Measurements from ENCODE around the gene NOX3.

NOX3 gene

GRCh38 chr6:155349956-155350355, 105.7 kb downstream of the NOX3 start:
- ATAC-seq (ENCODE audit: insufficient read depth, low read depth) = no peak
- Histone ChIP-seq H2AFZ (ENCODE audit: low read depth, low read length) (no peak overlapping the region), H3K27ac (ENCODE audit: low read length) (no peak overlapping the region), H3K4me3 (ENCODE audit: low read depth in 1 of 2, low read length in 2 of 2) (no peak overlapping the region), H3K9me3 (ENCODE audit: insufficient read depth, low read length, severe bottlenecking) (peaks cover 17% of the 10 kb centered on the region), H3K4me2 (ENCODE audit: insufficient read depth, low read length) (no peak overlapping the region), H3K36me3 (ENCODE audit: insufficient read depth, low read length) (no peaks in the 10 kb centered on the region), H3K27me3 (ENCODE audit: insufficient read depth, low read length, poor library complexity) (no peaks in the 10 kb centered on the region), H3K4me1 (ENCODE audit: insufficient read depth, low read length) (no peaks in the 10 kb centered on the region), H3K79me2 (ENCODE audit: insufficient read depth, low read length) (no peaks in the 10 kb centered on the region), H4K20me1 (ENCODE audit: insufficient read depth, low read length) (no peaks in the 10 kb centered on the region), H3K9ac (ENCODE audit: low read depth, low read length) (no peak overlapping the region)
- DNase-seq = no peak
- TF ChIP-seq EZH2 (IDR thresholded peaks at IDR 0.05; ENCODE audit: borderline replicate concordance, low read depth, low read length, severe bottlenecking) (no peak), CTCF (IDR thresholded peaks at IDR 0.05; ENCODE audit: borderline replicate concordance, extremely low read depth, low read length, poor library complexity, severe bottlenecking) (no peak)

GRCh38 chr6:155349129-155349528, 106.5 kb downstream of the NOX3 start:
- Histone ChIP-seq H2AFZ (ENCODE audit: low read depth, low read length) (no peak overlapping the region), H3K27me3 (ENCODE audit: insufficient read depth, low read length, poor library complexity) (no peaks in the 10 kb centered on the region), H3K4me3 (ENCODE audit: low read depth in 1 of 2, low read length in 2 of 2) (no peak overlapping the region), H3K9me3 (ENCODE audit: insufficient read depth, low read length, severe bottlenecking) (peaks cover 14% of the 10 kb centered on the region), H3K4me1 (ENCODE audit: insufficient read depth, low read length) (no peaks in the 10 kb centered on the region), H3K79me2 (ENCODE audit: insufficient read depth, low read length) (no peaks in the 10 kb centered on the region), H3K36me3 (ENCODE audit: insufficient read depth, low read length) (no peaks in the 10 kb centered on the region), H3K27ac (ENCODE audit: low read length) (no peak overlapping the region), H3K9ac (ENCODE audit: low read depth, low read length) (no peak overlapping the region), H4K20me1 (ENCODE audit: insufficient read depth, low read length) (no peaks in the 10 kb centered on the region), H3K4me2 (ENCODE audit: insufficient read depth, low read length) (no peak overlapping the region)
- ATAC-seq (ENCODE audit: insufficient read depth, low read depth) = no peak
- TF ChIP-seq EZH2 (IDR thresholded peaks at IDR 0.05; ENCODE audit: borderline replicate concordance, low read depth, low read length, severe bottlenecking) (no peak), CTCF (IDR thresholded peaks at IDR 0.05; ENCODE audit: borderline replicate concordance, extremely low read depth, low read length, poor library complexity, severe bottlenecking) (no peak)
- DNase-seq = no peak

- ATAC-seq (ENCODE audit: insufficient read depth, low read depth) (no peak), DNase-seq (no peak)
- no peak overlapping the region for H2AFZ ChIP-seq (ENCODE audit: low read depth, low read length)
- H3K9ac ChIP-seq (ENCODE audit: low read depth, low read length) = no peak overlapping the region
- H3K4me1 ChIP-seq (ENCODE audit: insufficient read depth, low read length) = no peaks in the 10 kb centered on the region
- no peaks in the 10 kb centered on the region for H4K20me1 ChIP-seq (ENCODE audit: insufficient read depth, low read length)
- no peaks in the 10 kb centered on the region for H3K36me3 ChIP-seq (ENCODE audit: insufficient read depth, low read length)
- no peak overlapping the region for H3K4me2 ChIP-seq (ENCODE audit: insufficient read depth, low read length)
- H3K79me2 ChIP-seq (ENCODE audit: insufficient read depth, low read length) = no peaks in the 10 kb centered on the region
- H3K27me3 ChIP-seq (ENCODE audit: insufficient read depth, low read length, poor library complexity) = no peaks in the 10 kb centered on the region
- no peak overlapping the region for H3K27ac ChIP-seq (ENCODE audit: low read length)
- TF ChIP-seq CTCF (IDR thresholded peaks at IDR 0.05; ENCODE audit: borderline replicate concordance, extremely low read depth, low read length, poor library complexity, severe bottlenecking) (no peak), EZH2 (IDR thresholded peaks at IDR 0.05; ENCODE audit: borderline replicate concordance, low read depth, low read length, severe bottlenecking) (no peak)
- no peak overlapping the region for H3K4me3 ChIP-seq (ENCODE audit: low read depth in 1 of 2, low read length in 2 of 2)
- peaks cover 2% of the 10 kb centered on the region for H3K9me3 ChIP-seq (ENCODE audit: insufficient read depth, low read length, severe bottlenecking)
Measured at GRCh38 chr6:155347800-155348199, 107.8 kb downstream of the NOX3 start.

- no peak overlapping the region for H3K4me3 ChIP-seq (ENCODE audit: low read depth in 1 of 2, low read length in 2 of 2)
Measured at GRCh38 chr6:155346957-155347356, 108.7 kb downstream of the NOX3 start.

More at GRCh38 chr6:155346957-155347356, 108.7 kb downstream of the NOX3 start:
- no peak overlapping the region for H3K4me2 ChIP-seq (ENCODE audit: insufficient read depth, low read length)
- no peak overlapping the region for H2AFZ ChIP-seq (ENCODE audit: low read depth, low read length)
- no peaks in the 10 kb centered on the region for H3K4me1 ChIP-seq (ENCODE audit: insufficient read depth, low read length)
- DNase-seq (no peak), ATAC-seq (ENCODE audit: insufficient read depth, low read depth) (no peak)
- no peak overlapping the region for H3K9ac ChIP-seq (ENCODE audit: low read depth, low read length)
- no peak overlapping the region for H3K27ac ChIP-seq (ENCODE audit: low read length)
- no peaks in the 10 kb centered on the region for H3K27me3 ChIP-seq (ENCODE audit: insufficient read depth, low read length, poor library complexity)
- TF ChIP-seq EZH2 (IDR thresholded peaks at IDR 0.05; ENCODE audit: borderline replicate concordance, low read depth, low read length, severe bottlenecking) (no peak), CTCF (IDR thresholded peaks at IDR 0.05; ENCODE audit: borderline replicate concordance, extremely low read depth, low read length, poor library complexity, severe bottlenecking) (no peak)
- H3K9me3 ChIP-seq (ENCODE audit: insufficient read depth, low read length, severe bottlenecking) = no peaks in the 10 kb centered on the region
- no peaks in the 10 kb centered on the region for H3K36me3 ChIP-seq (ENCODE audit: insufficient read depth, low read length)
- no peaks in the 10 kb centered on the region for H3K79me2 ChIP-seq (ENCODE audit: insufficient read depth, low read length)
- no peaks in the 10 kb centered on the region for H4K20me1 ChIP-seq (ENCODE audit: insufficient read depth, low read length)

Measured in DND-41 (cell line).